H9 (cell line): Measurements from ENCODE around the gene CD68. TPM values are rescaled to one million over a fixed set of nuclear protein-coding genes. Genes with fewer than 3 reads are reported as not detected.

Experiments used
- DNase-seq: peaks from one replicate; pipeline ENCODE4 v3.0.0-alpha.2; 2017
- H2AFZ ChIP-seq: one replicate; pipeline ENCODE4 v1.6.1; 2013; ENCODE audit warnings: mild to moderate bottlenecking, low read length, control low read depth, moderate library complexity
- H2AK5ac ChIP-seq: 2 replicates; pipeline ENCODE4 v1.6.1; 2013; ENCODE audit warnings: low read length, control low read depth, mixed read lengths; ENCODE audit not compliant: insufficient read length
- H2BK120ac ChIP-seq: one replicate; pipeline ENCODE4 v1.6.1; 2013; ENCODE audit warnings: low read depth, mild to moderate bottlenecking, low read length, control low read depth, inconsistent platforms; ENCODE audit not compliant: poor library complexity, severe bottlenecking
- H2BK12ac ChIP-seq: 2 replicates; pipeline ENCODE4 v1.6.1; 2013; ENCODE audit warnings: low read length, control low read depth, mixed read lengths, low read depth; ENCODE audit not compliant: insufficient read length
- H2BK15ac ChIP-seq: 2 replicates; pipeline ENCODE4 v1.6.1; 2013; ENCODE audit warnings: low read depth, low read length, control low read depth
- H2BK20ac ChIP-seq: one replicate; pipeline ENCODE4 v1.6.1; 2013; ENCODE audit warnings: low read depth, mild to moderate bottlenecking, low read length, control low read depth, inconsistent platforms; ENCODE audit not compliant: poor library complexity, severe bottlenecking
- H2BK5ac ChIP-seq: 2 replicates; pipeline ENCODE4 v1.6.1; 2013; ENCODE audit warnings: low read length, control low read depth, mixed read lengths; ENCODE audit not compliant: insufficient read length
- H3K14ac ChIP-seq: 2 replicates; pipeline ENCODE4 v1.6.1; 2013; ENCODE audit warnings: low read length, control low read depth; ENCODE audit not compliant: insufficient read depth
- H3K18ac ChIP-seq: 2 replicates; pipeline ENCODE4 v1.6.1; 2013; ENCODE audit warnings: low read depth, mild to moderate bottlenecking, mixed read lengths, low read length, control low read depth; ENCODE audit not compliant: insufficient read length
- H3K23ac ChIP-seq: 2 replicates; pipeline ENCODE4 v1.6.1; 2013; ENCODE audit warnings: low read length, control low read depth, mixed read lengths, low read depth; ENCODE audit not compliant: insufficient read length
- H3K23me2 ChIP-seq: 2 replicates; pipeline ENCODE4 v1.6.1; 2013; ENCODE audit warnings: low read depth, mild to moderate bottlenecking, mixed read lengths, low read length, control low read depth; ENCODE audit not compliant: insufficient read length, poor library complexity, severe bottlenecking
- H3K27ac ChIP-seq: 2 replicates; pipeline ENCODE4 v1.5.1; 2013; ENCODE audit warnings: low read length, control low read depth, mixed read lengths, low read depth; ENCODE audit not compliant: insufficient read length
- H3K27me3 ChIP-seq: 2 replicates; pipeline ENCODE4 v1.6.1; 2013; ENCODE audit warnings: low read length, control low read depth, inconsistent platforms; ENCODE audit not compliant: insufficient read depth
- H3K4ac ChIP-seq: 2 replicates; pipeline ENCODE4 v1.6.1; 2013; ENCODE audit warnings: low read depth, mild to moderate bottlenecking, control low read depth, inconsistent platforms, low read length, moderate library complexity
- H3K4me1 ChIP-seq: 2 replicates; pipeline ENCODE4 v1.6.1; 2013; ENCODE audit warnings: low read length, control low read depth, inconsistent platforms; ENCODE audit not compliant: insufficient read depth
- H3K4me2 ChIP-seq: 2 replicates; pipeline ENCODE4 v1.6.1; 2013; ENCODE audit warnings: low read length, control low read depth, mixed read lengths; ENCODE audit not compliant: insufficient read length, insufficient read depth
- H3K56ac ChIP-seq: 2 replicates; pipeline ENCODE4 v1.6.1; 2013; ENCODE audit warnings: low read depth, mild to moderate bottlenecking, mixed read lengths, low read length, control low read depth; ENCODE audit not compliant: insufficient read length
- H3K79me1 ChIP-seq: 2 replicates; pipeline ENCODE4 v1.6.1; 2013; ENCODE audit warnings: low read depth, mild to moderate bottlenecking, moderate library complexity, low read length, control low read depth, inconsistent platforms; ENCODE audit not compliant: insufficient read depth, poor library complexity, severe bottlenecking
- H3K79me2 ChIP-seq: 2 replicates; pipeline ENCODE4 v1.6.1; 2013; ENCODE audit warnings: low read length, control low read depth, inconsistent platforms; ENCODE audit not compliant: insufficient read depth
- H3K9ac ChIP-seq: 2 replicates; pipeline ENCODE4 v1.6.1; 2013; ENCODE audit warnings: low read length, control low read depth, mixed read lengths; ENCODE audit not compliant: insufficient read length; ENCODE audit errors: extremely low read depth
- H3K9me3 ChIP-seq: one replicate; pipeline ENCODE4 v1.6.1; 2013; ENCODE audit warnings: low read depth, low read length, inconsistent platforms; ENCODE audit not compliant: control insufficient read depth
- H3T11ph ChIP-seq: one replicate; pipeline ENCODE4 v1.6.1; 2013; ENCODE audit warnings: mild to moderate bottlenecking, low read length, control low read depth, inconsistent platforms
- H4K20me1 ChIP-seq: one replicate; pipeline ENCODE4 v1.6.1; 2013; ENCODE audit not compliant: control insufficient read depth, insufficient read length, insufficient read depth
- H4K5ac ChIP-seq: 2 replicates; pipeline ENCODE4 v1.6.1; 2013; ENCODE audit warnings: low read depth, mild to moderate bottlenecking, mixed read lengths, low read length, control low read depth; ENCODE audit not compliant: insufficient read length
- H4K8ac ChIP-seq: replicated peaks from 2 replicates; pipeline ENCODE4 v1.6.1; 2013; ENCODE audit warnings: low read length, control low read depth, mixed read lengths, low read depth; ENCODE audit not compliant: insufficient read length
- H4K91ac ChIP-seq: 2 replicates; pipeline ENCODE4 v1.6.1; 2013; ENCODE audit warnings: low read depth, mild to moderate bottlenecking, moderate library complexity, mixed read lengths, low read length, control low read depth; ENCODE audit not compliant: insufficient read length
- H3K27ac Mint-ChIP-seq, 3 experiments: 2 replicates in 2 of 3; 3 replicates in 1 of 3; pipeline ENCODE4 v1.8.0; 2020 to 2021; ENCODE audit warnings: mixed read lengths in 3 of 3, mild to moderate bottlenecking in 1 of 3, moderate library complexity in 1 of 3
- H3K27me3 Mint-ChIP-seq: 2 replicates; pipeline ENCODE4 v1.8.0; 2021; ENCODE audit warnings: low read depth, mild to moderate bottlenecking, moderate library complexity, mixed read lengths
- H3K36me3 Mint-ChIP-seq, 3 experiments: 2 replicates in 2 of 3; 3 replicates in 1 of 3; pipeline ENCODE4 v1.8.0; 2020 to 2021; ENCODE audit warnings: low read depth in 3 of 3, mixed read lengths in 3 of 3; ENCODE audit not compliant: insufficient read depth in 1 of 3
- H3K4me1 Mint-ChIP-seq, 2 experiments: 2 replicates each; pipeline ENCODE4 v1.8.0; 2020; ENCODE audit warnings: mixed read lengths in 2 of 2
- H3K4me3 Mint-ChIP-seq, 2 experiments: 2 replicates in 1 of 2; 3 replicates in 1 of 2; pipeline ENCODE4 v1.8.0; 2020 to 2021; ENCODE audit warnings: mild to moderate bottlenecking in 2 of 2, mixed read lengths in 2 of 2, moderate library complexity in 1 of 2
- H3K9me3 Mint-ChIP-seq, 2 experiments: 2 replicates in 1 of 2; 3 replicates in 1 of 2; pipeline ENCODE4 v1.8.0; 2020; ENCODE audit warnings: mild to moderate bottlenecking in 2 of 2, mixed read lengths in 2 of 2, moderate library complexity in 1 of 2
- CTCF ChIP-seq: fragments of 200-600 bp; sonication (generic); conservative IDR thresholded peaks from 3 replicates; pipeline ENCODE4 v1.8.0; 2021; ENCODE audit warnings: antibody characterized with exemption, mild to moderate bottlenecking
- WGBS: extraction: QIAGEN DNeasy Blood & Tissue Kit; methylation state at CpG from one replicate; pipeline ENCODE4 v1.1.7; 2013; ENCODE audit warnings: missing lambda C conversion rate, low lambda C conversion rate, mixed read lengths; ENCODE audit not compliant: insufficient read length; ENCODE audit errors: extremely low coverage; 5-methylcytosine and 5-hydroxymethylcytosine counted together
- total RNA-seq: library from RNA; stranded (reverse); gene quantifications from 2 replicates; pipeline ENCODE4 v1.2.1, GENCODE V29; 2021

The CD68 gene
- total RNA-seq, 1 experiment from 2014 or later: 0.42 TPM

- Histone ChIP-seq H4K91ac (no peak overlapping the region), H3K23ac (no peak overlapping the region), H2AFZ (no peak overlapping the region), H3T11ph (no peak overlapping the region), H3K4ac (no peak overlapping the region), H3K23me2 (peaks cover 8% of the 10 kb centered on the region), H2BK5ac (no peak overlapping the region), H2BK120ac (no peak overlapping the region), H3K9ac (peak overlapping the region; percentile 80), H4K5ac (no peak overlapping the region), H3K14ac (no peak overlapping the region; the same call in 1 of the 2 replicates), H3K27ac (no peak overlapping the region), H2BK12ac (no peak overlapping the region), H2BK15ac (no peak overlapping the region), H3K4me2 (peak overlapping the region; percentile 94), H4K8ac (no peak overlapping the region), H2AK5ac (no peak overlapping the region), H3K56ac (no peak overlapping the region), H3K79me1 (no peaks in the 10 kb centered on the region), H3K18ac (no peak overlapping the region), H4K20me1 (no peaks in the 10 kb centered on the region), H3K4me1 (no peaks in the 10 kb centered on the region), H3K9me3 (no peaks in the 10 kb centered on the region), H3K79me2 (no peaks in the 10 kb centered on the region), H3K27me3 (no peaks in the 10 kb centered on the region), H2BK20ac (no peak overlapping the region)
- peak overlapping the region in 2 of 3 experiments; percentile 96; a peak in 4 of 7 replicates for H3K27ac Mint-ChIP-seq
- WGBS: no CpG with 5 or more reads among the region's 6 CpGs
- H3K4me1 Mint-ChIP-seq: peaks cover 10 to 11% of the 10 kb centered on the region in 2 experiments
- DNase-seq: no peak
- no peaks in the 10 kb centered on the region for H3K9me3 Mint-ChIP-seq
- peaks cover 2% of the 10 kb centered on the region; the same call in 1 of the 2 replicates for H3K27me3 Mint-ChIP-seq
- no peak for TF ChIP-seq CTCF
- peaks cover 4 to 19% (median 15%) of the 10 kb centered on the region in 3 experiments for H3K36me3 Mint-ChIP-seq
- peak overlapping the region; percentile 90 to 94 for H3K4me3 Mint-ChIP-seq
These were observed 47.5 kb downstream of the CD68 start for GRCh38 chr17:7626956-7627249.
